Loucy (cell line): Measurements from ENCODE around the gene GMFB.

Experiments
- H2AFZ ChIP-seq: fragments of 200-600 bp; sonication (generic); 2 replicates; pipeline ENCODE4 v1.6.0; 2016; ENCODE audit warnings: antibody characterized with exemption, mild to moderate bottlenecking, low read length, moderate library complexity
- H3F3A ChIP-seq: fragments of 200-600 bp; 2 replicates; pipeline ENCODE4 v1.6.0; 2016; ENCODE audit warnings: antibody characterized with exemption, low read depth, mild to moderate bottlenecking
- H3K27me3 ChIP-seq: fragments of 200-600 bp; sonication (generic); 2 replicates; pipeline ENCODE4 v1.6.1; 2014; ENCODE audit warnings: low read length, mild to moderate bottlenecking; ENCODE audit not compliant: insufficient read depth, poor library complexity, severe bottlenecking
- H3K36me3 ChIP-seq: fragments of 200-600 bp; sonication (generic); 2 replicates; pipeline ENCODE4 v1.6.1; 2016; ENCODE audit warnings: low read length; ENCODE audit not compliant: insufficient read depth
- H3K4me1 ChIP-seq: fragments of 200-600 bp; sonication (generic); 2 replicates; pipeline ENCODE4 v1.5.1; 2014; ENCODE audit warnings: low read length, mild to moderate bottlenecking; ENCODE audit not compliant: insufficient read depth, poor library complexity, severe bottlenecking
- H3K4me2 ChIP-seq: fragments of 200-600 bp; sonication (generic); 2 replicates; pipeline ENCODE4 v1.6.0; 2014; ENCODE audit warnings: antibody characterized with exemption, low read length, low read depth, mild to moderate bottlenecking; ENCODE audit not compliant: poor library complexity, severe bottlenecking
- H3K4me3 ChIP-seq: fragments of 200-600 bp; sonication (generic); 2 replicates; pipeline ENCODE4 v1.5.1; 2014; ENCODE audit warnings: low read length, mild to moderate bottlenecking, mixed read lengths; ENCODE audit not compliant: poor library complexity, severe bottlenecking
- H3K79me2 ChIP-seq: fragments of 200-600 bp; sonication (generic); 2 replicates; pipeline ENCODE4 v1.6.1; 2014; ENCODE audit warnings: low read length; ENCODE audit not compliant: insufficient read depth
- H3K9ac ChIP-seq: fragments of 200-600 bp; sonication (generic); 2 replicates; pipeline ENCODE4 v1.6.0; 2014; ENCODE audit warnings: mild to moderate bottlenecking, low read depth, low read length, moderate library complexity; ENCODE audit not compliant: poor library complexity, severe bottlenecking
- H3K9me2 ChIP-seq: fragments of 200-600 bp; sonication (generic); replicated peaks from 2 replicates; pipeline ENCODE4 v1.6.1; 2016; ENCODE audit warnings: low read depth, low read length, mixed read lengths
- H3K9me3 ChIP-seq: fragments of 200-600 bp; sonication (generic); 2 replicates; pipeline ENCODE4 v1.6.1; 2014; ENCODE audit warnings: mild to moderate bottlenecking, antibody characterized with exemption, low read length, low read depth; ENCODE audit not compliant: insufficient read depth
- H4K20me1 ChIP-seq: fragments of 200-600 bp; sonication (generic); 2 replicates; pipeline ENCODE4 v1.6.0; 2014; ENCODE audit warnings: antibody characterized with exemption, low read length, mild to moderate bottlenecking; ENCODE audit not compliant: insufficient read depth, poor library complexity, severe bottlenecking
- EZH2phosphoT487 ChIP-seq: fragments of 200-600 bp; IDR thresholded peaks from 2 replicates; pipeline ENCODE4 v1.6.1; 2018; ENCODE audit warnings: antibody characterized with exemption, mild to moderate bottlenecking, moderate library complexity, borderline replicate concordance
- TF ChIP-seq, protein P1 (sequence below): fragments of 200-600 bp; sonication (generic); conservative IDR thresholded peaks from 2 replicates; pipeline ENCODE4 v1.5.1; 2014; ENCODE audit warnings: mild to moderate bottlenecking, antibody characterized with exemption, low read length

Gene GMFB

DNA sequence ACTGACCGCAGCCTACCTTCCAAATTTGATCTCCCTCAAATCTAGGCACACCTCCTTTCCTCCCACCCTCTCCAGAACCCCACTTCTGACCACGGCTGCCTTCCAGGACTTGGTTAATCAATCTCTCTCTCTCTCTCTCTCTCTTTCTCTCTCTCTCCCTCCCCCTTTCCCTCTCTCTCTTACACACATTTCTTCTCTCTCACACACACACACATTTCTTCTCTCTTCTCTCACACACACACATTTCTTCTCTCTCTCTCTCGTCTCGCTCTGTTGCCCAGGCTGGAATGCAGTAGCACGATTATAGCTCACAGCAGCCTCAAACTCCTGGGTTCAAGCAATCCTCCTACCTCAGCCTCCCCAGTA is 521 bp upstream of the GMFB start:
- H3K4me2 ChIP-seq = peak overlapping the region; percentile 82
- H3K79me2 ChIP-seq = peaks cover 43% of the 10 kb centered on the region
- no peaks in the 10 kb centered on the region for H3K27me3 ChIP-seq
- peak overlapping the region; percentile 88 for H3K4me3 ChIP-seq
- H3F3A ChIP-seq = no peaks in the 10 kb centered on the region; the same call in 1 of the 2 replicates
- peak overlapping the region; percentile 90 for H3K9ac ChIP-seq
- H2AFZ ChIP-seq = peak overlapping the region; percentile 100
- no peaks in the 10 kb centered on the region for H3K36me3 ChIP-seq
- H4K20me1 ChIP-seq = peaks cover 24% of the 10 kb centered on the region
- H3K4me1 ChIP-seq = peaks cover 43% of the 10 kb centered on the region
- TF ChIP-seq, protein P1, sequence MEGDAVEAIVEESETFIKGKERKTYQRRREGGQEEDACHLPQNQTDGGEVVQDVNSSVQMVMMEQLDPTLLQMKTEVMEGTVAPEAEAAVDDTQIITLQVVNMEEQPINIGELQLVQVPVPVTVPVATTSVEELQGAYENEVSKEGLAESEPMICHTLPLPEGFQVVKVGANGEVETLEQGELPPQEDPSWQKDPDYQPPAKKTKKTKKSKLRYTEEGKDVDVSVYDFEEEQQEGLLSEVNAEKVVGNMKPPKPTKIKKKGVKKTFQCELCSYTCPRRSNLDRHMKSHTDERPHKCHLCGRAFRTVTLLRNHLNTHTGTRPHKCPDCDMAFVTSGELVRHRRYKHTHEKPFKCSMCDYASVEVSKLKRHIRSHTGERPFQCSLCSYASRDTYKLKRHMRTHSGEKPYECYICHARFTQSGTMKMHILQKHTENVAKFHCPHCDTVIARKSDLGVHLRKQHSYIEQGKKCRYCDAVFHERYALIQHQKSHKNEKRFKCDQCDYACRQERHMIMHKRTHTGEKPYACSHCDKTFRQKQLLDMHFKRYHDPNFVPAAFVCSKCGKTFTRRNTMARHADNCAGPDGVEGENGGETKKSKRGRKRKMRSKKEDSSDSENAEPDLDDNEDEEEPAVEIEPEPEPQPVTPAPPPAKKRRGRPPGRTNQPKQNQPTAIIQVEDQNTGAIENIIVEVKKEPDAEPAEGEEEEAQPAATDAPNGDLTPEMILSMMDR = no peak
- no peak for TF ChIP-seq EZH2phosphoT487
- no peaks in the 10 kb centered on the region for H3K9me3 ChIP-seq
- H3K9me2 ChIP-seq = no peaks in the 10 kb centered on the region

DNA sequence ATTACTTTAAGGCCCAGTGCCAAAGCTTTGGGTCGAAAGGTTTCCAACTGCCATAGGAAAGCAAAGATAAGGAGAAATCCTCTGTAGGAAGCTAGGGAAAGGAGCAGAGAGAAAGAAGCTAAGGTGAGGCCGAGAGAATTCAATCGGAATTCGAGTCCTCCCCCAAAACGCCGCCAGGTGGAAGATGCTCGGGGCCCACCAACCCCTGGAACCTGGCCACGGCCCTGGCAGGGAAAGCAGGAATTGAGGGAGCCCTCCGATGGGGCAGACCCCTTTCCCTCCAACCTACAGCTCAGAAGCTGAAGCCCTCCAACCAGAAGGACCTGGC is 498 bp downstream of the GMFB start:
- Histone ChIP-seq H3K4me2 (peak overlapping the region; percentile 93), H4K20me1 (peaks cover 34% of the 10 kb centered on the region), H3K36me3 (no peaks in the 10 kb centered on the region), H2AFZ (peak overlapping the region; percentile 63), H3K9me3 (no peaks in the 10 kb centered on the region), H3K9me2 (no peaks in the 10 kb centered on the region), H3K27me3 (no peaks in the 10 kb centered on the region), H3K4me1 (peaks cover 52% of the 10 kb centered on the region), H3K4me3 (peak overlapping the region; percentile 88), H3K79me2 (peaks cover 51% of the 10 kb centered on the region), H3F3A (no peaks in the 10 kb centered on the region; the same call in 1 of the 2 replicates), H3K9ac (peak overlapping the region; percentile 90)
- no peak for TF ChIP-seq EZH2phosphoT487
- TF ChIP-seq, protein P1 = peak; percentile 25; the same call in 1 of the 2 replicates

DNA sequence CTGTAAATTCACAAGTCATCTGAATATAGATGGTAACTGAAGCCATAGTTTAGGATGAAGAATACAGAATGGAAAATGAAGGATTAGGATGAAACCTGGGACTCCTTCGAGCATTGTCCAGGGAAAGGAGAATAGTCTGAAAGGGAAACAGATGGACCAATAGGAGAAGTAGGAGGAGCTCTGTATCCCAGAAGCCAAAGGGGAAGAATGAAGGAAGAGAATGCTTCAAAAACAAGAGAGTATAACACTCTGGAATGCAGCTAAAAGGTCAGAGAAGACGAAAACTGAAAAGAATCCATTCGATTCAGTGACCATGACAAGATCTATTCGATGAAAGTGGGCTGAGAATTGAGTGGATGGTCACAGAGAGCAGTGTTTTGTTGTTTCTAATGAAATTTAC is 1.0 kb downstream of the GMFB start:
- TF ChIP-seq EZH2phosphoT487 = no peak
- TF ChIP-seq, protein P1 = no peak
- Histone ChIP-seq H3K9ac (peak overlapping the region; percentile 90), H2AFZ (no peak overlapping the region), H3K4me3 (peak overlapping the region; percentile 88), H3K27me3 (no peaks in the 10 kb centered on the region), H3K9me2 (no peaks in the 10 kb centered on the region), H3K79me2 (peaks cover 56% of the 10 kb centered on the region), H3K36me3 (peaks cover 5% of the 10 kb centered on the region; the same call in 1 of the 2 replicates), H3K9me3 (no peaks in the 10 kb centered on the region), H4K20me1 (peaks cover 39% of the 10 kb centered on the region), H3F3A (no peaks in the 10 kb centered on the region; the same call in 1 of the 2 replicates), H3K4me1 (peaks cover 57% of the 10 kb centered on the region), H3K4me2 (peak overlapping the region; percentile 93)
